T-cell (primary cell): ENCODE data around the gene PAQR8. TPM values are rescaled to one million over a fixed set of nuclear protein-coding genes. Genes with fewer than 3 reads are reported as not detected.
A peak's percentile ranks its signal among the peaks of the same experiment; 100 is the strongest.

Source experiments
- ATAC-seq, 4 experiments: fragments of 200-7000 bp in 3 of 4; fragments of 150-1000 bp in 1 of 4; cut with Tn5 transposase; replicated peaks in 1 of 4; 1 replicate in 3 of 4; 2 replicates in 1 of 4; pipeline ENCODE4 v1.10.0; 2021; ENCODE audit warnings: moderate library complexity in 3 of 4, mild to moderate bottlenecking in 2 of 4, moderate number of reproducible peaks in 1 of 4
- CTCF ChIA-PET, 2 donors: fragments of 300-600 bp; sonication (Branson Sonifier 250); formaldehyde crosslinking; loops; one replicate each; lab custom pipeline; 2022; ENCODE audit warnings: antibody characterized with exemption in 2 of 2; lab: Charles Lee
- POLR2A ChIA-PET, 2 donors: fragments of 300-600 bp; sonication (Branson Sonifier 250); formaldehyde crosslinking; loops; one replicate each; lab custom pipeline; 2022; ENCODE audit warnings: antibody characterized with exemption in 2 of 2; lab: Charles Lee
- DNase-seq, 35 experiments: peaks; one replicate each; pipeline versions ENCODE4 v3.0.0 to v3.0.0-alpha.2; 2013 to 2023
- H3K27ac ChIP-seq: one replicate; pipeline ENCODE4 v1.5.1; 2013; ENCODE audit warnings: low read length
- H3K27me3 ChIP-seq, 2 experiments: replicated peaks in 1 of 2; 1 replicate in 1 of 2; 2 replicates in 1 of 2; pipeline versions ENCODE4 v1.6.1 to v1.7.0; 2013; ENCODE audit warnings: low read length in 1 of 2, mixed read lengths in 1 of 2; ENCODE audit not compliant: control insufficient read depth in 2 of 2, insufficient read depth in 2 of 2; ENCODE audit errors: extremely low read depth in 1 of 2
- H3K36me3 ChIP-seq, 2 donors: 1 replicate in 1 of 2; 2 replicates in 1 of 2; pipeline versions ENCODE4 v1.6.1 to v1.7.0; 2013; ENCODE audit warnings: low read length in 1 of 2; ENCODE audit not compliant: control insufficient read depth in 2 of 2, insufficient read depth in 1 of 2; ENCODE audit errors: extremely low read depth in 1 of 2
- H3K4me1 ChIP-seq, 2 experiments: 1 replicate in 1 of 2; 2 replicates in 1 of 2; pipeline versions ENCODE4 v1.6.1 to v1.7.0; 2013; ENCODE audit warnings: low read length in 2 of 2, mixed read lengths in 1 of 2; ENCODE audit not compliant: insufficient read depth in 2 of 2, control insufficient read depth in 1 of 2; ENCODE audit errors: extremely low read depth in 1 of 2
- H3K4me3 ChIP-seq, 2 donors: 1 replicate in 1 of 2; 2 replicates in 1 of 2; pipeline versions ENCODE4 v1.5.1 to v1.7.0; 2013; ENCODE audit warnings: mild to moderate bottlenecking in 2 of 2, low read length in 1 of 2, moderate library complexity in 1 of 2; ENCODE audit not compliant: control insufficient read depth in 1 of 2; ENCODE audit errors: extremely low read depth in 1 of 2
- H3K9me3 ChIP-seq: 2 replicates; pipeline ENCODE4 v1.7.0; 2013
- H3K27ac Mint-ChIP-seq, 2 donors: one replicate each; pipeline ENCODE4 v1.8.0; 2020 to 2021; ENCODE audit warnings: mild to moderate bottlenecking in 2 of 2, mixed read lengths in 2 of 2
- H3K27me3 Mint-ChIP-seq, 2 donors: one replicate each; pipeline ENCODE4 v1.8.0; 2021 to 2022; ENCODE audit warnings: mixed read lengths in 2 of 2
- H3K36me3 Mint-ChIP-seq: one replicate; pipeline ENCODE4 v1.8.0; 2021; ENCODE audit warnings: mixed read lengths
- H3K4me1 Mint-ChIP-seq, 3 donors: one replicate each; pipeline ENCODE4 v1.8.0; 2020 to 2022; ENCODE audit warnings: mixed read lengths in 3 of 3, mild to moderate bottlenecking in 1 of 3
- H3K4me3 Mint-ChIP-seq, 3 donors: one replicate each; pipeline ENCODE4 v1.8.0; 2020 to 2022; ENCODE audit warnings: mild to moderate bottlenecking in 3 of 3, mixed read lengths in 3 of 3, moderate library complexity in 3 of 3
- H3K9me3 Mint-ChIP-seq, 3 donors: one replicate each; pipeline ENCODE4 v1.8.0; 2020 to 2022; ENCODE audit warnings: mixed read lengths in 3 of 3
- WGBS: methylation state at CpG from one replicate; pipeline ENCODE4 v1.1.5; 2013; ENCODE audit warnings: missing lambda C conversion rate; ENCODE audit not compliant: insufficient coverage; 5-methylcytosine and 5-hydroxymethylcytosine counted together
- total RNA-seq, 35 experiments: library from RNA in 6 of 35; stranded (reverse) in 6 of 35; fragments of 120-200 nt in 1 of 35; gene quantifications; one replicate each; pipeline versions ENCODE4 v1.2.1 to v1.2.4 and lab custom pipeline; 2013 to 2026

Gene PAQR8
- total RNA-seq, 5 donors from 2014 or later (not counting 1 experiment from before 2014, with no cell fraction given) = 12.0 to 35.2 (median 30.2) TPM

GRCh38 chr6:52376763-52377162 lies 14.8 kb downstream of the PAQR8 start:
- Histone ChIP-seq H3K9me3 (no peaks in the 10 kb centered on the region), H3K27me3 (no peaks in the 10 kb centered on the region), H3K4me1 (peaks cover 38 to 43% of the 10 kb centered on the region in 2 experiments), H3K4me3 (no peak overlapping the region), H3K36me3 (peaks cover 0 to 18% of the 10 kb centered on the region in 2 donors), H3K27ac (no peak overlapping the region)
- Mint-ChIP-seq H3K9me3 (peaks cover 0 to 12% (median 10%) of the 10 kb centered on the region in 3 donors), H3K4me3 (peak overlapping the region; percentile 32 to 54 (median 52)), H3K36me3 (peaks cover 40% of the 10 kb centered on the region), H3K27me3 (no peaks in the 10 kb centered on the region), H3K27ac (peak overlapping the region; percentile 76 to 88), H3K4me1 (peaks cover 78 to 84% (median 81%) of the 10 kb centered on the region in 3 donors)
- WGBS = 100% methylated on average over 1 of the region's 3 CpGs
- ChIA-PET POLR2A (interaction anchor here in 1 of 2 donors (1.4 kb wide), 1 partner anchor 14 kb away, joined by 5 read pairs; no protein-coding TSS in a partner anchor), CTCF (interaction anchor here in 1 of 2 donors (1.2 to 2.4 kb wide), 2 partner anchors 13 to 21 kb away, joined by 4 to 10 read pairs; no protein-coding TSS in a partner anchor)
- ATAC-seq = no peak
- no peak for DNase-seq

GRCh38 chr6:52377538-52378221 lies 15.7 kb downstream of the PAQR8 start:
- Mint-ChIP-seq H3K4me3 (peak overlapping the region; percentile 32 to 54 (median 52)), H3K9me3 (peaks cover 0 to 12% (median 10%) of the 10 kb centered on the region in 3 donors), H3K27me3 (no peaks in the 10 kb centered on the region), H3K4me1 (peaks cover 77 to 80% (median 79%) of the 10 kb centered on the region in 3 donors), H3K36me3 (peaks cover 40% of the 10 kb centered on the region), H3K27ac (peak overlapping the region; percentile 86 to 93)
- no CpG with 5 or more reads among the region's 3 CpGs for WGBS
- H3K4me1 ChIP-seq = peaks cover 35 to 47% of the 10 kb centered on the region in 2 experiments
- ChIA-PET CTCF (interaction anchor here (0.7 to 2.4 kb wide), 4 partner anchors 12 to 20 kb away, joined by 3 to 10 read pairs (median 4); no protein-coding TSS in a partner anchor), POLR2A (interaction anchor here in 1 of 2 donors (0.5 to 1.4 kb wide), 4 partner anchors 9 to 20 kb away, joined by 3 to 6 read pairs (median 6); no protein-coding TSS in a partner anchor)
- H3K27me3 ChIP-seq = no peaks in the 10 kb centered on the region
- H3K36me3 ChIP-seq = peaks cover 0 to 14% of the 10 kb centered on the region in 2 donors
- no peak overlapping the region for H3K27ac ChIP-seq
- ATAC-seq (peak in 3 of 4 experiments; percentile 14 to 53 (median 28)), DNase-seq (no peak)
- no peaks in the 10 kb centered on the region for H3K9me3 ChIP-seq
- H3K4me3 ChIP-seq = no peak overlapping the region

- ChIA-PET CTCF (interaction anchor here (0.6 to 1.2 kb wide), 2 partner anchors 20 to 21 kb away, joined by 3 to 8 read pairs; no protein-coding TSS in a partner anchor), POLR2A (interaction anchor here in 1 of 2 donors (0.7 kb wide), 1 partner anchor 16 kb away, joined by 3 read pairs; no protein-coding TSS in a partner anchor)
- no peak overlapping the region for H3K27ac ChIP-seq
- H3K27me3 Mint-ChIP-seq = no peaks in the 10 kb centered on the region
- peaks cover 0 to 8% of the 10 kb centered on the region in 2 donors for H3K36me3 ChIP-seq
- H3K27ac Mint-ChIP-seq = peak overlapping the region; percentile 71 to 80
- no CpG with 5 or more reads among the region's 4 CpGs for WGBS
- peaks cover 42% of the 10 kb centered on the region for H3K36me3 Mint-ChIP-seq
- H3K9me3 Mint-ChIP-seq = peaks cover 0 to 3% (median 0%) of the 10 kb centered on the region in 3 donors
- H3K4me3 Mint-ChIP-seq = peak overlapping the region in 1 of 3 donors; percentile 42
- peaks cover 76 to 82% (median 77%) of the 10 kb centered on the region in 3 donors for H3K4me1 Mint-ChIP-seq
- H3K4me1 ChIP-seq = peaks cover 29 to 50% of the 10 kb centered on the region in 2 experiments
- no peaks in the 10 kb centered on the region for H3K9me3 ChIP-seq
- no peak overlapping the region for H3K4me3 ChIP-seq
- peak in 2 of 4 experiments; percentile 20 to 25 for ATAC-seq
- H3K27me3 ChIP-seq = no peaks in the 10 kb centered on the region
- DNase-seq = no peak
These were observed 19.3 kb downstream of the PAQR8 start for GRCh38 chr6:52381249-52381648.

- Mint-ChIP-seq H3K4me3 (no peak overlapping the region), H3K9me3 (peaks cover 0 to 3% (median 0%) of the 10 kb centered on the region in 3 donors), H3K36me3 (peaks cover 38% of the 10 kb centered on the region), H3K4me1 (peaks cover 73 to 79% (median 76%) of the 10 kb centered on the region in 3 donors), H3K27me3 (no peaks in the 10 kb centered on the region), H3K27ac (peak overlapping the region; percentile 90)
- Histone ChIP-seq H3K27ac (no peak overlapping the region), H3K36me3 (peaks cover 7 to 8% of the 10 kb centered on the region in 2 donors), H3K27me3 (no peaks in the 10 kb centered on the region), H3K4me3 (no peak overlapping the region), H3K9me3 (no peaks in the 10 kb centered on the region), H3K4me1 (peaks cover 29 to 46% of the 10 kb centered on the region in 2 experiments)
- ChIA-PET CTCF (interaction anchor here (0.6 to 1.5 kb wide), 4 partner anchors 19 to 670 kb away, joined by 4 to 5 read pairs (median 4); no protein-coding TSS in a partner anchor), POLR2A (interaction anchor here in 1 of 2 donors (0.6 kb wide), 1 partner anchor 23 kb away, joined by 9 read pairs; no protein-coding TSS in a partner anchor)
- DNase-seq = no peak
- 100% methylated on average over 1 of the region's 2 CpGs for WGBS
- ATAC-seq = no peak
These were observed 22.3 kb downstream of the PAQR8 start for GRCh38 chr6:52384145-52384766.

GRCh38 chr6:52385074-52385473 lies 23.1 kb downstream of the PAQR8 start:
- H3K27ac Mint-ChIP-seq = peak overlapping the region; percentile 90
- POLR2A ChIA-PET = interaction anchor here in 1 of 2 donors (0.7 kb wide), 1 partner anchor 23 kb away, joined by 3 read pairs; no protein-coding TSS in a partner anchor
- Histone ChIP-seq H3K9me3 (no peaks in the 10 kb centered on the region), H3K4me3 (no peak overlapping the region), H3K27ac (peak overlapping the region; percentile 17), H3K4me1 (peaks cover 29 to 46% of the 10 kb centered on the region in 2 experiments), H3K27me3 (no peaks in the 10 kb centered on the region), H3K36me3 (peaks cover 7 to 8% of the 10 kb centered on the region in 2 donors)
- no peaks in the 10 kb centered on the region for H3K27me3 Mint-ChIP-seq
- peaks cover 0 to 3% (median 0%) of the 10 kb centered on the region in 3 donors for H3K9me3 Mint-ChIP-seq
- no peak for ATAC-seq
- no peak for DNase-seq
- CTCF ChIA-PET = interaction anchor here in 1 of 2 donors (0.6 to 0.8 kb wide), 2 partner anchors 23 to 66 kb away, joined by 3 to 4 read pairs; partner anchors contain the start of gene PAQR8
- H3K4me1 Mint-ChIP-seq = peaks cover 76 to 84% (median 81%) of the 10 kb centered on the region in 3 donors
- WGBS = no CpG with 5 or more reads among the region's 4 CpGs
- H3K36me3 Mint-ChIP-seq = peaks cover 35% of the 10 kb centered on the region
- H3K4me3 Mint-ChIP-seq = no peak overlapping the region
